ENCODE results near the gene GIMAP8.

Gene GIMAP8

GRCh38 chr7:150428671-150429451 is 21.6 kb upstream of the GIMAP8 start:
- Histone ChIP-seq H3K4me3 (ENCODE audit: low read depth, low read length) (no peak overlapping the region), H3K27ac (ENCODE audit: low read depth, low read length) (no peak overlapping the region), H3K9me3 (ENCODE audit: control insufficient read depth, insufficient read depth, low read depth, low read length) (no peaks in the 10 kb centered on the region), H3K9ac (ENCODE audit: low read length) (no peak overlapping the region), H3K27me3 (ENCODE audit: control insufficient read depth, insufficient read depth, low read length) (0 out of 2 replicates have a peak, but pooled peaks cover 11% of the 10 kb centered on the region), H3K4me1 (ENCODE audit: control insufficient read depth, insufficient read depth, low read length) (peaks cover 26% of the 10 kb centered on the region), H3K36me3 (ENCODE audit: control insufficient read depth, insufficient read depth, low read length) (no peaks in the 10 kb centered on the region)

DNA sequence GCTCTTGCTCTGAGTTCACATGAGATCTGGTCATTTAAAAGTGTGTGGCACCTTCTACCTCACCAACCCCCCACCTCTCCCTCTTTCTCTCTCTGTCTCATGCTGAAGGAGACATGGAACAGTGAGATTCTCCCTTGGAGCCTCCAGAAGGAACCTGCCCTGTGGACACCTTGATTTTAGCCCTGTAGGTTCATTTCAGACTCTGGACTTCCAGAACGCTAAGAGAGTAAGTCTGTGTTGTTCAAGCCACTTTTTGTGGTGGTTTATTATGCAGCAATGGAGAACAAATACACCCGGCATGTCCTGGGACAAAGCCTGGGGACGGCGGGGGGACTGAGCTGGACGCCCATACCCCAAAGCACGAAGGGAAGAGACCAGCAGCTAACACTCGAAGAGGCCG is 20.7 kb upstream of the GIMAP8 start:
- Histone ChIP-seq H3K27me3 (ENCODE audit: control insufficient read depth, insufficient read depth, low read length) (0 out of 2 replicates have a peak, but pooled peaks cover 11% of the 10 kb centered on the region), H3K4me1 (ENCODE audit: control insufficient read depth, insufficient read depth, low read length) (peaks cover 26% of the 10 kb centered on the region), H3K9me3 (ENCODE audit: control insufficient read depth, insufficient read depth, low read depth, low read length) (no peaks in the 10 kb centered on the region), H3K36me3 (ENCODE audit: control insufficient read depth, insufficient read depth, low read length) (no peaks in the 10 kb centered on the region), H3K27ac (ENCODE audit: low read depth, low read length) (no peak overlapping the region), H3K4me3 (ENCODE audit: low read depth, low read length) (no peak overlapping the region), H3K9ac (ENCODE audit: low read length) (no peak overlapping the region)

- 0 out of 2 replicates have a peak, but pooled peaks cover 11% of the 10 kb centered on the region for H3K27me3 ChIP-seq (ENCODE audit: control insufficient read depth, insufficient read depth, low read length)
- H3K36me3 ChIP-seq (ENCODE audit: control insufficient read depth, insufficient read depth, low read length) = no peaks in the 10 kb centered on the region
- H3K27ac ChIP-seq (ENCODE audit: low read depth, low read length) = no peak overlapping the region
- H3K4me3 ChIP-seq (ENCODE audit: low read depth, low read length) = no peak overlapping the region
- H3K9ac ChIP-seq (ENCODE audit: low read length) = no peak overlapping the region
- H3K9me3 ChIP-seq (ENCODE audit: control insufficient read depth, insufficient read depth, low read depth, low read length) = no peaks in the 10 kb centered on the region
- peaks cover 26% of the 10 kb centered on the region for H3K4me1 ChIP-seq (ENCODE audit: control insufficient read depth, insufficient read depth, low read length)
These were observed 19.9 kb upstream of the GIMAP8 start for GRCh38 chr7:150430465-150431085.

GRCh38 chr7:150431839-150432658 is 18.4 kb upstream of the GIMAP8 start:
- no peak overlapping the region for H3K27ac ChIP-seq (ENCODE audit: low read depth, low read length)
- peaks cover 26% of the 10 kb centered on the region for H3K4me1 ChIP-seq (ENCODE audit: control insufficient read depth, insufficient read depth, low read length)
- 0 out of 2 replicates have a peak, but pooled peaks cover 11% of the 10 kb centered on the region for H3K27me3 ChIP-seq (ENCODE audit: control insufficient read depth, insufficient read depth, low read length)
- no peak overlapping the region for H3K9ac ChIP-seq (ENCODE audit: low read length)
- no peaks in the 10 kb centered on the region for H3K9me3 ChIP-seq (ENCODE audit: control insufficient read depth, insufficient read depth, low read depth, low read length)
- no peak overlapping the region for H3K4me3 ChIP-seq (ENCODE audit: low read depth, low read length)
- H3K36me3 ChIP-seq (ENCODE audit: control insufficient read depth, insufficient read depth, low read length) = no peaks in the 10 kb centered on the region

- Histone ChIP-seq H3K27ac (ENCODE audit: low read depth, low read length) (no peak overlapping the region), H3K4me3 (ENCODE audit: low read depth, low read length) (no peak overlapping the region), H3K36me3 (ENCODE audit: control insufficient read depth, insufficient read depth, low read length) (no peaks in the 10 kb centered on the region), H3K4me1 (ENCODE audit: control insufficient read depth, insufficient read depth, low read length) (peaks cover 15% of the 10 kb centered on the region), H3K9ac (ENCODE audit: low read length) (no peak overlapping the region), H3K9me3 (ENCODE audit: control insufficient read depth, insufficient read depth, low read depth, low read length) (no peaks in the 10 kb centered on the region), H3K27me3 (ENCODE audit: control insufficient read depth, insufficient read depth, low read length) (0 out of 2 replicates have a peak, but pooled peaks cover 11% of the 10 kb centered on the region)
These were observed 17.2 kb upstream of the GIMAP8 start for GRCh38 chr7:150432915-150433892.

DNA sequence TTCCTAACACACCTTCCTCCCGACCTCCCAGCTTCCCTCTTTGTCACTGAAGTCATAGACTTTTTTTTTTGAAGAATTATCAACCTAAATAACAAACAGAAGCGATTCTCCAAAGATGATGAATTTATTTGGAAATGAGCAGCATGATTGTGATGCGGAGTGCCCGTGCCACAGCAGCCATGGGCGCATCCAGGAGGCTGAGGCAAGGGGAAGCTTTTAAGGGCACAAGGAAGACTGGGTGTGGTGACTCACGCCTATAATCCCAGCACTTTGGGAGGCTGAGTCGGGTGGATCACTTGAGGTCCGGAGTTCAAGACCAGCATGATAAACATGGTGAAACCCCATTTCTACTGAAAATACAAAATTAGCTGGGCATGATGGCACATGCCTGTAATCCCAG is 16.2 kb upstream of the GIMAP8 start:
- Histone ChIP-seq H3K4me3 (ENCODE audit: low read depth, low read length) (no peak overlapping the region), H3K9ac (ENCODE audit: low read length) (no peak overlapping the region), H3K4me1 (ENCODE audit: control insufficient read depth, insufficient read depth, low read length) (peaks cover 4% of the 10 kb centered on the region), H3K27me3 (ENCODE audit: control insufficient read depth, insufficient read depth, low read length) (peaks cover 17% of the 10 kb centered on the region), H3K9me3 (ENCODE audit: control insufficient read depth, insufficient read depth, low read depth, low read length) (no peaks in the 10 kb centered on the region), H3K36me3 (ENCODE audit: control insufficient read depth, insufficient read depth, low read length) (no peaks in the 10 kb centered on the region), H3K27ac (ENCODE audit: low read depth, low read length) (no peak overlapping the region)

DNA sequence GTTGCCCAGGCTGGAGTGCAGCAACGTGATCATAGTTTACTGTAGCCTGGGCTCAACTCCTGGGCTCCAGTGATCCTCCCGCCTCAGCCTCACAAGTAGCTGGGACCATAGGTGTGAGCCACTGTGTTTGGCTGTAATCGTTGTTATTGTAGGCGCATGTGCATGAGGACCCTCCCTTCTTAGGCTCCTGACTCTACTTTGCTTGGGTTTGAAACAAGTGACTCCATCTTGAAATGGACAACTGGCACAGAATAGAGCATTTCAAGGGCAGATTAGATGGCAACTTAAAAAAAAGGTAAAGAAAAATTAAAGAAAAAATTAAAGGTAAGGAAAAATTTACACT is 15.4 kb upstream of the GIMAP8 start:
- H3K27me3 ChIP-seq (ENCODE audit: control insufficient read depth, insufficient read depth, low read length) = peaks cover 19% of the 10 kb centered on the region
- H3K4me3 ChIP-seq (ENCODE audit: low read depth, low read length) = no peak overlapping the region
- H3K9ac ChIP-seq (ENCODE audit: low read length) = no peak overlapping the region
- no peaks in the 10 kb centered on the region for H3K4me1 ChIP-seq (ENCODE audit: control insufficient read depth, insufficient read depth, low read length)
- H3K27ac ChIP-seq (ENCODE audit: low read depth, low read length) = no peak overlapping the region
- H3K36me3 ChIP-seq (ENCODE audit: control insufficient read depth, insufficient read depth, low read length) = no peaks in the 10 kb centered on the region
- H3K9me3 ChIP-seq (ENCODE audit: control insufficient read depth, insufficient read depth, low read depth, low read length) = no peaks in the 10 kb centered on the region

DNA sequence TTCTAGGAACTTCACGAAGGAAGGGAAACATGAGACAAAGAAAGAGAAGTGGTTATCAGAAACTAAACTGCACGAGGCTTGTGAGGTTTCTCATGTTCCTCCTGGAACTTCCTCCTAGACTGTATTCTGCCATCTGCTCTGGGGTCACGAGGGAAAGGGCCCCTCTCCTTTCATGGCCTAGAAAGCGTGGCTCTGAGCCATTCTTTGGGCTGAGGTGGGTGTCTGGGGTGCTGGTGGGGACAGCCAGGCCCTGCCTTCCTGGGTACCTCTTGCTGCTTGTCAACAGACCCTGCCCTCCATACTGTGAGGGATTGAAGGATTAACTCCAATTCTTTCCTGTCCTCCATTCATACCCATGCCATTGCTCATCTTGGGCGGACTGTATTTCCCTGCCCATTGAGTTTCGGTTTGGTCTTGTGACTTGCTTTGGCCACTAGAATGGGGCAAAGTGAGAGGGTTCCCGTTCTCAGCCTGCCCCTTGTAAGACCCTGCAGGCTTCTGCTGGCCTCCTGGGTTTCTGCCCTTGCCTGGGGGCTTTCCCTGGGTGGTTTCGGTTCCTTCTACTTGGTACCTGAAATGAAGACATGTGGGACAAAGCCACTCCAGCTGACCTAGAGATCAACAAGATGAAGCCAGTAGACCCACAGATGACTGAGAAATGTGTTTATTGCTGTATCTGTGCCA is 14.9 kb upstream of the GIMAP8 start:
- Histone ChIP-seq H3K9me3 (ENCODE audit: control insufficient read depth, insufficient read depth, low read depth, low read length) (no peaks in the 10 kb centered on the region), H3K27me3 (ENCODE audit: control insufficient read depth, insufficient read depth, low read length) (peaks cover 14% of the 10 kb centered on the region), H3K4me1 (ENCODE audit: control insufficient read depth, insufficient read depth, low read length) (no peaks in the 10 kb centered on the region), H3K36me3 (ENCODE audit: control insufficient read depth, insufficient read depth, low read length) (no peaks in the 10 kb centered on the region), H3K4me3 (ENCODE audit: low read depth, low read length) (no peak overlapping the region), H3K9ac (ENCODE audit: low read length) (no peak overlapping the region), H3K27ac (ENCODE audit: low read depth, low read length) (no peak overlapping the region)

- Histone ChIP-seq H3K9ac (ENCODE audit: low read length) (no peak overlapping the region), H3K27me3 (ENCODE audit: control insufficient read depth, insufficient read depth, low read length) (peaks cover 14% of the 10 kb centered on the region), H3K36me3 (ENCODE audit: control insufficient read depth, insufficient read depth, low read length) (no peaks in the 10 kb centered on the region), H3K9me3 (ENCODE audit: control insufficient read depth, insufficient read depth, low read depth, low read length) (peaks cover 4% of the 10 kb centered on the region; the same call in 1 of the 2 replicates), H3K27ac (ENCODE audit: low read depth, low read length) (no peak overlapping the region), H3K4me3 (ENCODE audit: low read depth, low read length) (no peak overlapping the region), H3K4me1 (ENCODE audit: control insufficient read depth, insufficient read depth, low read length) (no peaks in the 10 kb centered on the region)
These were observed 10.5 kb upstream of the GIMAP8 start for GRCh38 chr7:150439967-150440366.

GRCh38 chr7:150441524-150441923 is 8.9 kb upstream of the GIMAP8 start:
- H3K27me3 ChIP-seq (ENCODE audit: control insufficient read depth, insufficient read depth, low read length) = peaks cover 14% of the 10 kb centered on the region
- H3K4me3 ChIP-seq (ENCODE audit: low read depth, low read length) = no peak overlapping the region
- no peaks in the 10 kb centered on the region for H3K4me1 ChIP-seq (ENCODE audit: control insufficient read depth, insufficient read depth, low read length)
- no peaks in the 10 kb centered on the region for H3K36me3 ChIP-seq (ENCODE audit: control insufficient read depth, insufficient read depth, low read length)
- H3K9me3 ChIP-seq (ENCODE audit: control insufficient read depth, insufficient read depth, low read depth, low read length) = peaks cover 4% of the 10 kb centered on the region; the same call in 1 of the 2 replicates
- no peak overlapping the region for H3K27ac ChIP-seq (ENCODE audit: low read depth, low read length)
- H3K9ac ChIP-seq (ENCODE audit: low read length) = no peak overlapping the region
